GM12874 (cell line): ENCODE data around the gene KLHDC9.

ENCODE experiments used
- TF ChIP-seq, protein P1 (sequence below): IDR thresholded peaks from 2 replicates; pipeline ENCODE4 v1.5.1; 2011; ENCODE audit warnings: low read depth, mild to moderate bottlenecking, control low read depth, low read length, moderate library complexity; ENCODE audit not compliant: insufficient read depth

KLHDC9 gene

DNA sequence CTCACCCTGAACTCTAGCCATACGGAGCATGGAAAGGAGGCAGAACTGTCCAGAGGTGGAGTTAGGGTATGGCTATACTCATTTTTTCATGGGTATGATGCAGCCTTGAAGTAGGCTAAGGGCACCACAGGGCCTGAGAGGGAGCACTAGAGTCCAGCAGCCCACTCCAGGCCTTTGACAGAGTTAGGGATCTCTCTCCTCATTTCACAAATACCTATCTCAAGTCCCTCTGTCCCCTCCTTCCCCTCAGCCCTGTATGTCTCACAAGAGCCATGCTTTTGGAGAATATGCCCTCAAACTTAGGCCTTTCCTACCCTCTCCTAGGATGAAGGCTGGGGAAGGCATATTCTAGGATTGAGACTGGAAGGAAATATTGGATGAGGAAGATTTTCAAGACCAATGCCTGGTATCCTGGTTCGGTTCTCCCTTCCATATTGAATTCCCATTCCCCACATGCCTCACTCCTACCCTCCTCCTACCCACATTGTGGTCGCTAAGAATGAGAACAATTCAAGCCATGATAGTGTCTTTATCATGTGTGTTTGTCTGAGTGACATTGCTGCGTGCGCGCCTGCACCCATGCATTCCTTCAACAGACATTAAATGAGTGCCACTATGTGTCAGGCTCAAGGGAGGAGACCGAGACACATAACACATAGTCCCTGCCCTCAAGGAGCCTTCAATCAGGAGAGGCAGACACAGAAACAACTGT is 6.2 kb upstream of the KLHDC9 start:
- TF ChIP-seq, protein P1, sequence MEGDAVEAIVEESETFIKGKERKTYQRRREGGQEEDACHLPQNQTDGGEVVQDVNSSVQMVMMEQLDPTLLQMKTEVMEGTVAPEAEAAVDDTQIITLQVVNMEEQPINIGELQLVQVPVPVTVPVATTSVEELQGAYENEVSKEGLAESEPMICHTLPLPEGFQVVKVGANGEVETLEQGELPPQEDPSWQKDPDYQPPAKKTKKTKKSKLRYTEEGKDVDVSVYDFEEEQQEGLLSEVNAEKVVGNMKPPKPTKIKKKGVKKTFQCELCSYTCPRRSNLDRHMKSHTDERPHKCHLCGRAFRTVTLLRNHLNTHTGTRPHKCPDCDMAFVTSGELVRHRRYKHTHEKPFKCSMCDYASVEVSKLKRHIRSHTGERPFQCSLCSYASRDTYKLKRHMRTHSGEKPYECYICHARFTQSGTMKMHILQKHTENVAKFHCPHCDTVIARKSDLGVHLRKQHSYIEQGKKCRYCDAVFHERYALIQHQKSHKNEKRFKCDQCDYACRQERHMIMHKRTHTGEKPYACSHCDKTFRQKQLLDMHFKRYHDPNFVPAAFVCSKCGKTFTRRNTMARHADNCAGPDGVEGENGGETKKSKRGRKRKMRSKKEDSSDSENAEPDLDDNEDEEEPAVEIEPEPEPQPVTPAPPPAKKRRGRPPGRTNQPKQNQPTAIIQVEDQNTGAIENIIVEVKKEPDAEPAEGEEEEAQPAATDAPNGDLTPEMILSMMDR = no peak

DNA sequence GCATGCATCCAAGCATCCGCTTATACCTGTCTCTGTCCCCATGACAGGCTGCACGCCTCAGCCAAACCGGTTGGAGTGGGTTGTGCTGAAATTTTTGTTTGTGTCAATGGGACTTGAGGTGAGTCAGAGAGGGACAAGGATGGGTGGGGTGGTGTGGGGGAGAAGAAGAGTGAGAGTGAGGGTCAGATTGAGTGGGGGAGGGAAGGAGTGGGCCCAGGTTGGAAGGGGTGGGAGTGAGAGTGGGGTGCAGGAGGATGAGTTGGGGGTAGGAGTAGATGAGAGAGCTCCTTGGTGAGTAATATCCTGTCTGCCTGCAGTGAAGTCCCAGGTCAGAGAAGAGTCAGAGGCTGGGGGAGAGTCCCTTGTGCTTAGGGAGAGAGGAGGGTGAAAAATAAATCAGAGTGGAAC is 5.5 kb upstream of the KLHDC9 start:
- TF ChIP-seq, protein P1 = no peak

- TF ChIP-seq, protein P1 = no peak
Measured at GRCh38 chr1:161094481-161094880, 3.7 kb upstream of the KLHDC9 start.

DNA sequence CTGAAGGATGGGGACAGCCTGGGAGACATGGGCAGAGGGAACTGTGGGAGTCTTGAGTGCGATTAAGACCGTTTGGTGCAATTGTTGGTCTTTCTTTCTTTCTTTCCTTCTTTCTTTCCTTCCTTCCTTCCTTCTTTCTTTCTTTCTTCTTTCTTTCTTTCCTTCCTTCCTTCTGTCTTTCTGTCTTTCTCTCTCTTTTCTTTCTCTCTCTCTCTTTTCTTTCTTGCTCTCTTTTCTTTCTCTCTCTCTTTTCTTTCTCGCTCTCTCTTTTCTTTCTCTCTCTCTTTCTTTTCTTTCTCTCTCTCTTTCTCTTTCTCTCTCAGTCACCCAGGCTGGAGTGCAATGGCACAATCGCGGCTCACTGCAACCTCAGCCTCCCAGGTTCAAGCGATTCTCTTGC is 2.9 kb upstream of the KLHDC9 start:
- TF ChIP-seq, protein P1 = no peak

- TF ChIP-seq, protein P1 = no peak
Measured at GRCh38 chr1:161096015-161096414, 2.1 kb upstream of the KLHDC9 start.

GRCh38 chr1:161096530-161096929 is 1.6 kb upstream of the KLHDC9 start:
- TF ChIP-seq, protein P1 = no peak

DNA sequence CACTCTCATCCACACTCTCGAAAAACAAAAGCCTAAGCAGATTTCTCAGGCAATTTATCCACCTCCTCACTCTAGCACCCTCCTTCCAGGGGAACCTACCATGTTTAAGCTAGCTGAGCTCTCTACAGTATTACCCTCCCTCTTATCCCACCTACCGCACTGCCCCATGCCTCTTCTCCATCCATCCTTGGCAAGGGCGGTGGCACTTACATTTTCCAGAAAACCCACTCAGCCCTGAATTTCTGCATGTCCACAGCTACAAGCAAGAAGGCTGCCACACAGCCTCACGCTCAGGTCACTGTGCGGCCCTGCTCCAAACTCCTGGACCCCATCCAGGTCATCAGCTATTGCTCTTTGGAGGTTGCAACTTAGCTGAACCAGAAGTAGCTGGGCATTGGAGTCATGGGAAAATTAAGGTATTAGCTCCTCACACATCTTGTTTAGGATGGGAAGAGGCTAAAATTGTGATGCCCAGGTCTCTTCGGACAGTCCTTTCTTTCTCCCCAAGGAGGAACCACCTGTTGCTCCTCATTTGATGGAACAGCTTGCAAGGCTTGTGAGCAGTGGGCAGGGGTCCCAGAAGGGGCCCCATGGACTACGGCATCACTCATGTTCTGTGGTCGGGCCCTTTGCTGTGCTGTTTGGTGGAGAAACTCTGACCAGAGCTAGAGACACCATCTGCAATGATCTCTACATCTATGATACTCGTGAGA is 1.1 kb downstream of the KLHDC9 start:
- TF ChIP-seq, protein P1 = no peak
